Fibroblast of mammary gland (primary cell): ENCODE data around the gene DST.
A peak's percentile ranks its signal among the peaks of the same experiment; 100 is the strongest.

ENCODE experiments used
- DNase-seq: peaks from one replicate; pipeline ENCODE4 v3.0.0-alpha.2; 2010; ENCODE audit warnings: low read depth
- H3K4me3 ChIP-seq: 2 replicates; pipeline ENCODE4 v1.5.1; 2011; ENCODE audit warnings: low read depth, mild to moderate bottlenecking, low read length, moderate library complexity; ENCODE audit not compliant: control insufficient read depth
- CTCF ChIP-seq: conservative IDR thresholded peaks from 2 replicates; pipeline ENCODE4 v1.5.1; 2011; ENCODE audit warnings: low read depth, low read length, inconsistent platforms; ENCODE audit not compliant: control insufficient read depth, insufficient read depth

The DST gene

GRCh38 chr6:56688521-56688920 lies 45.8 kb upstream of the DST start:
- peak; percentile 24 for DNase-seq
- no peak overlapping the region for H3K4me3 ChIP-seq
- TF ChIP-seq CTCF: no peak

GRCh38 chr6:56687551-56687950 lies 44.9 kb upstream of the DST start:
- DNase-seq: no peak

GRCh38 chr6:56686429-56686828 lies 43.7 kb upstream of the DST start:
- H3K4me3 ChIP-seq: no peak overlapping the region
- no peak for DNase-seq
- TF ChIP-seq CTCF: no peak

More at GRCh38 chr6:56687551-56687950, 44.9 kb upstream of the DST start:
- no peak for TF ChIP-seq CTCF
- H3K4me3 ChIP-seq: no peak overlapping the region

- DNase-seq: no peak
- H3K4me3 ChIP-seq: no peak overlapping the region
- TF ChIP-seq CTCF: no peak
Observed at GRCh38 chr6:56685994-56686393, 43.3 kb upstream of the DST start.

GRCh38 chr6:56685102-56685733 lies 42.5 kb upstream of the DST start:
- DNase-seq: no peak
- no peak for TF ChIP-seq CTCF
- no peak overlapping the region for H3K4me3 ChIP-seq

GRCh38 chr6:56684342-56685101 lies 41.8 kb upstream of the DST start:
- no peak overlapping the region for H3K4me3 ChIP-seq
- TF ChIP-seq CTCF: no peak
- DNase-seq: no peak

GRCh38 chr6:56683882-56684281 lies 41.2 kb upstream of the DST start:
- H3K4me3 ChIP-seq: no peak overlapping the region
- DNase-seq: peak; percentile 88
- TF ChIP-seq CTCF: no peak
